GM12875 (cell line): ENCODE data around the gene KIAA1755.

Experiments used
- H3K4me3 ChIP-seq: one replicate; pipeline ENCODE4 v1.5.1; 2011; ENCODE audit warnings: low read depth, low read length, control low read depth
- CTCF ChIP-seq: IDR thresholded peaks from 2 replicates; pipeline ENCODE4 v1.5.1; 2011; ENCODE audit warnings: low read depth, mild to moderate bottlenecking, control low read depth, inconsistent platforms, low read length, moderate library complexity, borderline replicate concordance; ENCODE audit not compliant: insufficient read depth

KIAA1755 gene

GRCh38 chr20:38216201-38216600 lies 44.3 kb downstream of the KIAA1755 start:
- H3K4me3 ChIP-seq, result no peak overlapping the region
- TF ChIP-seq CTCF, result no peak

- H3K4me3 ChIP-seq, result no peak overlapping the region
- TF ChIP-seq CTCF, result no peak
These were observed 45.0 kb downstream of the KIAA1755 start for GRCh38 chr20:38215194-38216182.

- H3K4me3 ChIP-seq, result no peak overlapping the region
- TF ChIP-seq CTCF, result no peak
These were observed 46.0 kb downstream of the KIAA1755 start for GRCh38 chr20:38214256-38215193.

- no peak overlapping the region for H3K4me3 ChIP-seq
- TF ChIP-seq CTCF, result no peak
These were observed 47.0 kb downstream of the KIAA1755 start for GRCh38 chr20:38213607-38213940.

GRCh38 chr20:38212806-38213606 lies 47.5 kb downstream of the KIAA1755 start:
- no peak for TF ChIP-seq CTCF
- no peak overlapping the region for H3K4me3 ChIP-seq

GRCh38 chr20:38211200-38212097 lies 49.1 kb downstream of the KIAA1755 start:
- no peak overlapping the region for H3K4me3 ChIP-seq
- TF ChIP-seq CTCF, result no peak
